Amniotic stem cell (primary cell): ENCODE data around the gene IL4.

Experiments used
- DNase-seq: peaks from one replicate; lab custom pipeline; 2025; lab: John Stamatoyannopoulos, UW

Gene IL4

GRCh38 chr5:132695956-132696355, 22.2 kb downstream of the IL4 start:
- DNase-seq, result no peak

GRCh38 chr5:132704875-132705274, 31.1 kb downstream of the IL4 start:
- no peak for DNase-seq

GRCh38 chr5:132708645-132709044, 34.9 kb downstream of the IL4 start:
- no peak for DNase-seq

- DNase-seq, result no peak
These were observed 40.9 kb downstream of the IL4 start for GRCh38 chr5:132714456-132715307.

GRCh38 chr5:132718544-132719312, 44.9 kb downstream of the IL4 start:
- DNase-seq, result no peak

- DNase-seq, result no peak
These were observed 52.0 kb downstream of the IL4 start for GRCh38 chr5:132725745-132726144.

- DNase-seq, result no peak
These were observed 56.1 kb downstream of the IL4 start for GRCh38 chr5:132729896-132730295.
